HG02943 (cell line): ENCODE results near the gene CDT1.

Experiments
- ATAC-seq: cut with Tn5 transposase; IDR thresholded peaks from one replicate; pipeline ENCODE4 v1.9.1; 2021; ENCODE audit warnings: mild to moderate bottlenecking, low read depth, moderate library complexity; ENCODE audit not compliant: unreplicated experiment

CDT1 gene

DNA sequence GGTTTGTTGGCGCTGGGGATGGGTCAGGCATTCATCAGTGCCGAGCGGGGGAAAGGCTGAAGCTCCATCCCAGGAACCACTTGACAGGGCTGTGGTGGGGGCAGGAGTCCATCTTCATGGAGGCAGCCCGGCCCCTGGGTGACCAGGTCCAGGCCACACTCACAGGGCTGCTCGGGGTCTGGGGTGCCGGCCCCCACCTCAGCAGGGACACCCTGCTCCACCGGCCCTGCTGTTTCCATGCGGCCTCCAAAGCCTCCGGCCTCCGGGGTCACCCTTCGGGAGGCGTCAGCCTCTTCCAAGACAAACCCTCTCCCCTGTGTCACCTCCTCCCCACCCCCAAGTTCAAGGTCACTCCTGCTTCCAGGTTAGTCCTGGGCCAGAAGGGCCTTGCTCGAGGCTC, 31.1 kb downstream of the CDT1 start:
- ATAC-seq = no peak

DNA sequence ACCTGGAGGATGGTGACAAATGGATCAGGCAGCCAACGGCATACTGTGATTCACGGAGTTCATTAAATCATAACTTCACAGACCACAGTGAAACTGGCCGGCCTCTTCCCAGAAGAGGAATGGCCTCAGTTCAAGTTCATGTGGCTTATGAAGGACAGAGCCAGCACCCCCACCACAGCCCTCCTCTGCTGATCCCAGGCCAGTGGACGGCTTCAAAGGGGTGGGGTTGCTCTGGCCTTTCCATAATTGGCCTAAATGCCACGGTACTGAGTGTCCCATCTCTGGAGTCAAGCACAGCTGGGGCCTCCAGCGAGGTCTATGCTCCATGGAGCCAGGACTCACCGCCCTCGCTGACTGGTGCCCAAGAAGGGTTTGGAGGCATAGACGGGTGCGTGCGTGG, 31.8 kb downstream of the CDT1 start:
- ATAC-seq = no peak

DNA sequence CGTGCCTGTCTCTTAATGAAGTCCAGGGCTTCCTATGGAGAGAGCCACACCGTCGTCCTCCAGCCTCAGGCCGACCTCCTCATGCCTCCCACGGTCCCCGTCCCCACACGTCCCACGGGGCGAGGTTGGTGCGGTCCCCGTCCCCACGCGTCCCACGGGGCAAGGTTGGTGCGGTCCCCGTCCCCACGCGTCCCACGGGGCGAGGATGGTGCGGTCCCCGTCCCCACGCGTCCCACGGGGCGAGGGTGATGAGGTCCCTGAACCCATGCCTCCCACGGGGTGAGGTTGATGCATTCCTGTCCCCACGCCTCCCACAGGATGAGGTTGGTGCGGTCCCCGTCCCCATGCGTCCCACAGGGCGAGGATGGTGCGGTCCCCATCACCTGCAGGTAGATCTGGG, 32.2 kb downstream of the CDT1 start:
- ATAC-seq = no peak

DNA sequence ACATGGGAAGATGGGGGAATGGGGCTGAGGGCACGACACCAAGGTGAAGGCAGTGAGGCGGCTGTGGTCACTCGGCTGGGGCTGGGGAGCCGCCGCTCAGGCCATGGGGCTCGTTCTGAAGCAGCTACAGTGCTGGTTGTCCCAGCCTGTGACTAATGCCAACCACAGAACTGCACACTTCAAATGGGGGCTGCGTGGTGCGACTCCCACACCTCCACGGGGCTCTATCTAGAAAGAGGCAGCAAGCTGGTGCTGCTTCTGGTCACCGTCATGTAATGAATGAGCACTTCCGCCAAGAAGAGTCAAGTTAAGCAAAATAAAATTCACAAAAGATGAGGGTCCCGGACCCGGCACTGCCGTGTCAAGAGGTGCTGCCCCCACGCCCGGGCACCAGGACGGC, 33.2 kb downstream of the CDT1 start:
- no peak for ATAC-seq

DNA sequence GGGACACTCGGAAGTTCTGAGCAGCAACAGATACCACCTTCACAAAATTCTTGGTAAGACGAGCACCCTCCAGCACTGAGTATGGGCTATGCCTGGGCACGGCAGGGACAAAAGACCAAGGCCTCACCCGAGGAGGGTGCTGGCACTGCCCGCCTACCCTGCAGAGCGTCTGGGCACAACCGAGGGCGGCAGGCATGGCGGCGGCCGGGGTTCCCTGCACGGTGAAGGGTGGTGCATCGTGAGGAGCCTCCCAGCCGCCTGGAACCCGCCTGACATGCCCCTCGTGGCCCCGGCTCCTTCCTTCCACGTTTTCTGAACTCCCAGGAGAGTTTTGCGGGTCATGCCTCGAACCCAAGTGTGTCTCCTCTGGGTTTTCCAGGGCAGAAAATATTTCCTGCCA, 34.2 kb downstream of the CDT1 start:
- ATAC-seq = no peak

DNA sequence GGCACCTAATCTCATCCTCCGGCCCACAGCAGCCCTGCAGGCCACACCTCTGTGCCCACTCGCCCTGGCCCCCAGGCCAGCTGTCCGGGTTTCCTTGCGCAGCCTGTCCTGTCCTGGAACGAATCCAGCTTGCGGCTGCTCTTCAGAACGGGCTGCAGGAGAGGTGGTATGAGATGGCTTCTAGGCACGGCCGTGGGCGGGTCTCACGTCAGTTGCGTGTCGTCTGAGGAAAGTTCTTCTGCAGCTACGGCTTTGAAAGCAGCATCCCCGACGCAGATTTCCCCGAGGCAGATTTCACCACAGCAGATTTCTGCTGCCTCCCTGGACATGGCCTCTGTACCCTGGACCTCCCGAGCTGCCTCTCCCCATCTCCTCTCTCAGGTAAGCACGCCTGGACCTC, 35.0 kb downstream of the CDT1 start:
- no peak for ATAC-seq

DNA sequence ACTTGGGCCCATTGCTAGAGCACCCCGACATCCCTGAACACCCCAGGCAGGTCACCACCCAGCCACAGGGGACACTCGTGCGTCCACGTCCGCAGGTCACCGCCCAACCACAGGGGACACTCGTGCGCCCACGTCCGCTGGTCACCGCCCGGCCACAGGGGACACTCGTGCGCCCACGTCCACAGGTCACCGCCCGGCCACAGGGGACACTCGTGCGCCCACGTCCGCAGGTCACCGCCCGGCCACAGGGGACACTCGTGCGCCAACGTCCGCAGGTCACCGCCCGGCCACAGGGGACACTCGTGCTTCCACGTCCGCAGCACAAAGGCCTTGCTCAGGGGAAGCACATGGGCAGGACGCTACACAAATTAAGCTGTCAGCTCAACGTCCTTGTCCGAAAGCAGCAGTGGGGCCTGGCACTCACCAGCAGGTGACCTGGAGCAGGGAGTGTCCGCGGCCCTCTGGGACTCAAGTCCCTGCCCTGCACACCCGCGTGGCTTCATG, 35.5 kb downstream of the CDT1 start:
- no peak for ATAC-seq

DNA sequence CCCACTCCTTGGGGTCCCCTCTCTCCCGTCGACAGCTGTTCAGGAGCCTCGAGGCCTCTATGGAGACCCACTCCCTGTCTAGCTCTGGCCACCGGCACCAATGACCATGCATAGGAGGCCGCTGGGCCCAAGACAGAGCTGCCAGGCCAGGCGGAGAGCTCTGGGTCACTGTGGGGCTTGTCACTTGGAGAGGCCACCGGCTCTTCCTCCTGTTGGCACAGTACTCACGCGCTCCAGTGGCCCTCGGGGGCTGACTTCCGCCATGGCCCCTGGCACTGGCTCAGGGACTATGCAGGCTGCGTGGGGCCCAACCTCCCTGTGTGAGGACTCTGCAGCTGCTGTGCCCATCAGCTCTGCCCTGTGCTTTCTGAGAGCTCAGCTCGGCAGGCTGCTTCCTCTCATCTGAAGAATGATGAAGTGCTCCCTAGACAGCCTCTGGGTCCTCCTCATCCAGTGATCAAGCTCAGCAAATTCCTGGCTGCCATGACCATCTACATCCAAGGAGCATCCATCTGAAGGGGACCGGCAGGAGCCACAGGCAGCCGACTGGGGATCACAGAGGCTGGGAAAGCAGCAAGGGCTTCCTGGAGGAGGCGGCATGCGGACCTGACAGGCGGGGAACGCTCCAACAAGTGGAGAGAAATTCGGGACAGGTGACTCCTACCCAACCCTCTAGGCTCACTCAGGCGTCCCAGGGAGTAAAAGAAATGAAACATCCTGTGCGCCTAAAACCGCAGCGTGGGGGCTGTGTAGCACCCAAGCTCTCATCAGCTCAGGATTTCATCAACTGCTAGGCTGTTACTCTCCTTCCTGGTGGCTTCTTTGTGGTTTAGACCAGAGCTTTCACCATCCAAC, 36.4 kb downstream of the CDT1 start:
- no peak for ATAC-seq

DNA sequence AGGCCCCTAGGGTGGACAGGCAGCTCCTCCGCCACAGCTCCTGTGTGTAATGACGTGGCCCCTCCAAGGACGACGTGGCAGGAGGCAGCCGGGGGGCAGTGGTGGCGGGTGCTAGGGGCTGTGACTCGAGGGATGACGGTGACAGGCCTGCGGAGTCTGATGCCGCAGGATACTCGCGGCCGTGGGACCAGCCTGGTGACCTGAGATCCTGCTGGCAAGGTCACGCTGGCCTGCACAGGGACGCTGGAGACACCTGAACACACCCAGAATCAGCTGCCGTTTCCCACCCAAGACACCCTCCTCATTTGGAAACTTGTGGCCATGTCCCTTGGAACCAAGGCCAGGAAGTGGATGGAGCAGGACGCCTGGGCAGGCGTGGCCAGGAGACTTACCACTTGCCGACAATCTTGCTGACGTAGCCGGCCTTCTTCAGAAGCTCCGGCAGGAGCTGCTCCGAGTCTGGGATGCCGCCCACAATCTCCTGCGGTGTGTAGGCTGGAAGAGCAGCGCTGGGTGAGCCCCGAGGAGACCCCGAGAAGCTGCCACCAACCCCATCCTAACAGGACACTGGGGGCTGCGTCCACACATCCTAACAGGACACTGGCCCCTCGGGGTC, 37.1 kb downstream of the CDT1 start:
- no peak for ATAC-seq

DNA sequence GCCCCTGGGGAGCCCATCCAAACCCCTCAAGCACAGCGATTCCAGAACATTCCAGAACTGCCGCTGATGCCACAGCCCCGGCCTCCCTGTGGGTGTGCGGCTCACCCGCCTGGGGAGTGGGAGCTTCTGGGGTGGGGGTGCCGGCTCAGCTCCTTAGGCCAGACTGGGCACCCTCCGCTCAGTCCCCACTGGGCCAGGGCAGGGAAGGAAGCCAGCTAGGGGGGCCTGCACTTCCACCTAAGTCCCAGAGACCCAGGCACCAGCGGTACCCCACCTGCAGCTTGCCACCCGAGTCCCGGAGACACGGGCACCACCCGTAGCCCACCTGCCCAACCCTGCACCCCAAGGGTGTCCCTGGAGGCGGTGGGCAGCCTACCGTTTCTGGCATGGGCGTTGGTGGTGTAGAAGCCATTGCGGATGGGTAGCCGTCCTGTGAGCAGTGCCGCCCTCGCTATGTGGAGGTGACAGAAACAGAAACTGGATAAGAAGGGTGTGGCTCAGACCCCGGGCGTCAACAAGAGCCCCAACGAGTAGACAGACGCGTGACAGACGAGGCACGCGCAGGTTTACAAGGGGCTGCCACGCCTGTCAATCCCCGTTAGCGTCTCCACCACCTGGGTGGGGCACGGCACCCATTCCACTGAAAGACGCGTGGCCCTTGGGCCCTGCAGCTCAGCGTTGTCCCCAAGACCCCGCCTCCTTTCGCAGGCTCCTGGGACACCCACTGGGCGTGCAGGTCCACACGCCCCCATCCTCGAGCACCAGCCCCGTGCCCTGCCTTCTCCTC, 38.1 kb downstream of the CDT1 start:
- no peak for ATAC-seq

DNA sequence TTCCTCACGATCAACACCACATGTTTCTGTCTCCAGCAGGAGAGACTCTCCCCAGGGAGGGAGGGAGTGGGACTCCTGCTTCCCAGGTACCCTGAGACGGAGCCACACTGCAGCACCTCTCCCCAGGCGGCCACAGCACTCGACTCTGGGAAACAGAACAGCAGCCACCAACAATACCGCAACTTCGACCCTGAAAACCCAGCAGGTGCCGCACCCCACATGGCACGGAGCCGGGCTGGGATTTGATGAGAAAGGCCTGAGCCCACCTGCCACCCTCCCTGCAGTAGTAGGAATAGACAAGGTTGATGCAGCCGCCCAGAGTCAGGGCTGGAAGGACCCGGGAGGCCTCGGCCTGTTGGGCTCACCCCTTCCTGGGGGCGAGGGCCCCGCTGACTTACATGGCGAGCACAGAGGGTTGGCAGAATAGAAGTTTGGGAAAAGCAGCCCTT, 38.7 kb downstream of the CDT1 start:
- ATAC-seq = no peak

DNA sequence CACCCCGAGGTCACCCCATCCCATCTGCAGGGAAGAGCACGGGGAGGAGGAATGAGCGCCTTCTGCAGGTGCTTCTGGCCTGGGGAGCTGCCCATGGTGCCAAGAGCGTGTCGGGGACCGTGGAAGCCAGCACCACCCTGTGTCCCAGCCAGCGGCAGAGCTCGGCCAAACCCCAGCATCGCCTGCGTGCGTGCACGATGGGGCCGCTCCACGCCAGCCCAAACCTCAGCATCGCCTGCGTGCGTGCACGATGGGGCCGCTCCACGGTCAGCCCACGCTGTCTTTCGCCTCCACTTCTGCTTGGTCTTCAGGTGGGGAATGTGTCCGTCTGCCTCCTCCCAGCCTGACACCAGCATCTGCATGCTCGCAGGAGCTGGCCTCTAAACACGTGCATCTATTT, 39.2 kb downstream of the CDT1 start:
- no peak for ATAC-seq

DNA sequence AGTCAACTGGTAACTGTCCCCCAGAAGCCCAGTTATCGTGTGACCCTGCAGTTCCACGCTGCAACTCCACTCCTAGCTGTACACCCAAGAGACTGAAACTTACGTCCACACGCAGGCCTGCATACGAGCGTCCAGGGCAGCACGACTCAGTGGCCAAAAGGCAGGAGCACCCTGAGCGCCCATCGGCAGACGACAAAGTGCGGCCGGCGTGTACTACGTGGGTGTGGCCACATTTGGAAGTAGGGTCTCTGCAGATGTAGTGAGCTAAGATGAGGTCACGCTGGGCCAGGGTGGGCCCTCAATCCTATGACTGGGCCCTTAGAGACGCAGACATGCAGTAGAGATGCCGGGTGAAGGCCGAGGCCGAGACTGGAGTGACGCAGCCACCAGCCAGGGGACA, 39.7 kb downstream of the CDT1 start:
- no peak for ATAC-seq

DNA sequence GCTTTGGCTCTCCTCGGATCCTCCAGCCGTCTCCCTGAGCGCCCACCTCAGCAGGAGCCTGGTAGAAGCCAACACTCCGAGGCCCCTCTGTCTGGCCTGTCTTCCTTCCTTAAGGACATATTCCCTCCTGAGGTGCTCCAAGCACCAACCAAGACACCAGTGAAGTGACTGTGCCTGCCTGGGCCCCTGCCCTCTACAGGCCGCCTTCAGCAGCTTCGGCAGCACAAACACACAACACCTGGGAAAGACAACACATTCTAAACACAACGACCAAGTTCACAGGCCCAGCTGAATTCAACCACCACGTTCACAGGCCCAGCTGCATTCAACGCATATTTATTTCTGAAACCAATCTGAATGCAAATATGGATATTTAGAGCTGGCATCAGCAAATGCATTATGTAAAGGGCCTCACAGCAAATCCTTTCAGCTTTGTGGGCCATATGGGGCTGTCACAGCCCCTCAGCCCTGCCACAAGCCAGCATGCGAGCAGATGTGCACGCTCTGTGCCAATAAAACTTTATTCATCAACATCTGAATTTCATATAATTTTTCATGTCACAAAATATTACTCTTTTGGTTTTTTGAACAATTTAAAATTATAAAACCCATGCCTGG, 40.9 kb downstream of the CDT1 start:
- no peak for ATAC-seq

DNA sequence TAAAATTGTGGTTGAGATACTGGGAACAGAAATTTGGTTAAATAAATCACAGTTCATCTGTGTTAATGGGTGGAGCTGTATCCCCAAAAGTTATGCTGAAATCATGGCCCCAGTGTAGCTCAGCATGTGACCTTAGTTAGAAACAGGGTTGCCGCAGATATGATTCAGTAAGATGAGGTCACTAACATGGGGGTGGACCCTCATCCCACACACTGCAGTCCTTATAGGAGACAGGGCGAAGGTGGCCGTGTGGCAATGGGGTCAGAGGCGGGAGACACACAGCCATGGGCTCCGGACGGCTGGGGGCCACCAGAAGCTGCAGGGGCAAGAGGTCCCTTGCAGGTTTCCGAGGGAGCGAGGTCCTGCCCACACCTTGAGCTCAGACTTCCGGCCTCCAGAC, 42.5 kb downstream of the CDT1 start:
- ATAC-seq = no peak

DNA sequence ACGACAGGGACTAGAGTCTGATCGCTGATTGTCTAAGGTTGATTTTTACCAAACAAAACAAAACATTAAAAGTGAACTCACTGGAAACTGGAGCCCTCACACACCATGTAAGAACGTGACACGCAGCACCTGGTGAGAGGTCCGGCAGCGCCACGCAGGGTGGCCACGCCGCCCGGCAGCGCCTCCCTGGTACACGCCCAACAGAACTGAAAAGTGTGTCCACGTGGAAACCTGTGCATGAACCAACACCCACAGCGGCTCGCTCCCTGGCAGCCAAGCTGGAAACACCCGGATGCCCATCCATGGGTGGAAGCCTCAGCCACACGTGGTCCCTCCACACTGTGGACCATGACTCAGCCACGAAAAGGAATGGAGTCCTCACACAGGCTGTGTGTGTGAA, 44.1 kb downstream of the CDT1 start:
- ATAC-seq = no peak

DNA sequence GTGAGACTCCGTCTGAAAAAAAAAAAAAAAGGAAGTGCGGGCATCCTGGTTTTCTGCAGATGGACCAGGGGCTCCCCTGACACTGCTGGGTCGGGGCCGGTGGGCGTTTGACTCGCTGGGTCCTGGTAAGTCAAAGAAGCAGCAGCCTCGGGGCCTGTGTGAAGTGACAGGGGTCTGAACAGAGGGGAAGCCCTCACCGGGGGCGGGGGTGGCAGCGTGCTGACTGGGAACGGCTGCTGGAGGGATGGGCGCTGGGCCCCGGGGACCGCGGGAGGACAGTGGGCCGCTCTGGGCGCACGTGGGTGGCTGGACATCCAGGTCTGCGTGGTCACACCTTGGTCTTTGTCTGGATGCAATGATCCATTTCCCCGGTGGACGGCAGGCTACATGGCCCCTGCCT, 45.0 kb downstream of the CDT1 start:
- ATAC-seq = no peak

DNA sequence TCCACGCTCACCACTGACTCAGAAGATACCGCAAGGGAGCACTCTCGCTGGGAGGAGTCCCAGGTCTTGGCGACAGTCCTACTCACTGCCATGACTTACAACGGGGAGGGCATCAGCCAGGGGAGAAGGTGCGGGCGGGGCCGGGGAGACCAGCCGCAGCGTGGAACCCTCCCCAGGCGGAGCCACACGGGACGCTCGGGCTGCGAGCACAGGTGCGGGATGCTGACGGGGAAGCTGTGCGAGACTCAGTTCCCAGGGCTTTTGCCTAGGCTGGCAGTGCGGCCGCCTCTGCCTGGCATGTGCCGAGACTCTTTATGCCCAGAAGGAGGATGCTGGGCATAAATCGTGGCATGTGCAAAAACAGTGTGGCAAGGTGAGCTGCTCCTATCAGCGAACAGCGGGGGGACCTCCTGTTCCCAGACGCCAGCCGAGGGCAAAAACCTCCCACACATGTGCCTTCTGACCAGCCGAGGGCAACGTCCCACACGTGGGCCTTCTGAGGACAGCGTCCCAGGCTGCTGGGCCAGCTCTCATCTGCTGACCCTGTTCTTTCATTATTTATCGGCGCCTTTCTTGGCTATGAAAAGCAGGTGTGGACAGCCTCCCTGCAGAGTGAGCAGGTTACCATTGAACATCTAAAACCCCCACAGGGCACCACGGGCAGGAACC, 47.1 kb downstream of the CDT1 start:
- no peak for ATAC-seq

DNA sequence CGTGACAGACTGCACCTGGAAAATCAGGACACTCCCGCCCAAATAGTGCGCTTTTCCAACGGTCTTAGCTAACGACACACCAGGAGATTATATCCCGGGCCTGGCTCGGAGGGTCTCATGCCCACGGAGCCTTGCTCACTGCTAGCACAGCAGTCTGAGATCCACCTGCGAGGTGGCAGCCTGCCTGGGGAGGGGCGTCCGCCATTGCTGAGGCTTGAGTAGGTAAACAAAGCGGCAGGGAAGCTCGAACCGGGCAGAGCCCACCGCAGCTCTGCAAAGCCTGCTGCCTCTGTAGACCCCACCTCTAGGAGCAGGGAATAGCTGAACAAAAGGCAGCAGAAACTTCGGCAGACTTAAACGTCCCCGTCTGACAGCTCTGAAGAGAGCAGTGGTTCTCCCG, 48.0 kb downstream of the CDT1 start:
- ATAC-seq = no peak

DNA sequence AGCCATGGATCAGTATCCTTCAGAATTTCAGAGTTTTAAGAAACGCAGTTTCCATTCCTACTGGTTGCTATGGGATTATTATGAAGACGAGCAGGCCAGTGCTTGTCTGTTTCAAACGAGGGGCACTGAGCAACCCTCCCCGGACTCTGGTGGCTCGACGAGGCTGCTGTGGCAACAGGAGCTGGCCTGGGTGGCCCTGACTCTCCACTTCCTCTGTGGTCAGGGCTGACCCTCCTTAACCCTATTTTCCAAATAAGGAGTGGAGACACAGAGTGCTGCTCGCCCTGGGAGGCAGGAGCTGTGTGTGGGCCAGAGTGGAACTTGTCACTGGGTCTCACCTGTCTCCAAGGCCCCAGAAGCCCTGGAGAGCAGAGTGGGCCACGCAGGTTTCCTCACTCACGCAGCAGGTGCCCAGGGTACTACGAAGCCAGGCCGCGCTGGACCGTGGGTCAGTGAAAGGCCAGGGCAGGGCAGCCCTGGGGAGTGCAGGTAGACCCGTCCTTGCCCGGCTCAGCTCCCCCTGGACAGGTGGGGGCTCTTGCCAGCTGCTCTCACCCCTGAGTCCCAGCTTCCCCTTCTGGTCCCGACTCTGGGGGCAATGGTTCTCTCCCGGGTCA, 49.8 kb downstream of the CDT1 start:
- ATAC-seq = no peak
